ENCODE measurements around the gene CDK12.

GRCh38 chr17:39508987-39509386 lies 47.7 kb downstream of the CDK12 start:
- TF ChIP-seq CTCF (conservative IDR thresholded peaks at IDR 0.05 in 1 of 2, IDR thresholded peaks at IDR 0.05 in 1 of 2; ENCODE audit: low read depth in 1 of 2, low read length in 2 of 2): no peak
- no peak for TF ChIP-seq EZH2 (IDR thresholded peaks at IDR 0.05; ENCODE audit: low read length, missing control alignments)

Data from fibroblast of lung (primary cell).